GM11168 (cell line): ENCODE measurements around the gene CHST5.
"Not testable (repeated sequence)": the region's sequence is repeated elsewhere in the genome, so short reads cannot be mapped to it uniquely, and the experiment has no call there.

Experiments
- in situ Hi-C: fragments of 300-500 bp; cut with MboI; formaldehyde crosslinking; loops from one replicate; pipeline ENCODE4 v1.12.0; 2022; ENCODE audit warnings: low sequenced_read_pairs; ENCODE audit not compliant: unreplicated experiment

CHST5 gene

GRCh38 chr16:75555213-75555706, 19.4 kb upstream of the CHST5 start:
- in situ Hi-C loops: no loop called here

- in situ Hi-C loops: no loop called here
Measured at GRCh38 chr16:75552951-75553350, 17.0 kb upstream of the CHST5 start.

- in situ Hi-C loops: no loop called here
Measured at GRCh38 chr16:75550211-75550662, 14.3 kb upstream of the CHST5 start.

- in situ Hi-C loops: not testable (repeated sequence)
Measured at GRCh38 chr16:75548456-75548855, 12.5 kb upstream of the CHST5 start.

- in situ Hi-C loops: no loop called here
Measured at GRCh38 chr16:75546293-75546692, 10.4 kb upstream of the CHST5 start.

- in situ Hi-C loops: not testable (repeated sequence)
Measured at GRCh38 chr16:75545879-75546278, 10.0 kb upstream of the CHST5 start.

GRCh38 chr16:75542462-75542861, 6.6 kb upstream of the CHST5 start:
- in situ Hi-C loops: not testable (repeated sequence)

- in situ Hi-C loops: no loop called here
Measured at GRCh38 chr16:75541236-75541635, 5.3 kb upstream of the CHST5 start.

GRCh38 chr16:75538882-75539565, 3.1 kb upstream of the CHST5 start:
- in situ Hi-C loops: not testable (repeated sequence)

GRCh38 chr16:75537776-75538175, 1.9 kb upstream of the CHST5 start:
- in situ Hi-C loops: no loop called here

- in situ Hi-C loops: no loop called here
Measured at GRCh38 chr16:75535211-75535843, 581 bp downstream of the CHST5 start.

- in situ Hi-C loops: no loop called here
Measured at GRCh38 chr16:75534560-75535205, 1.2 kb downstream of the CHST5 start.

- in situ Hi-C loops: no loop called here
Measured at GRCh38 chr16:75532791-75533190, 3.1 kb downstream of the CHST5 start.

GRCh38 chr16:75532142-75532765, 3.7 kb downstream of the CHST5 start:
- in situ Hi-C loops: no loop called here

GRCh38 chr16:75529959-75530358, 5.9 kb downstream of the CHST5 start:
- in situ Hi-C loops: no loop called here

- in situ Hi-C loops: no loop called here
Measured at GRCh38 chr16:75529056-75529905, 6.6 kb downstream of the CHST5 start.

GRCh38 chr16:75527825-75528299, 8.0 kb downstream of the CHST5 start:
- in situ Hi-C loops: no loop called here

GRCh38 chr16:75526032-75526790, 9.7 kb downstream of the CHST5 start:
- in situ Hi-C loops: no loop called here

- in situ Hi-C loops: no loop called here
Measured at GRCh38 chr16:75519175-75519574, 16.7 kb downstream of the CHST5 start.
